IPS-NIHi7 (cell line): Measurements from ENCODE around the gene ZNF776.
"Not testable (repeated sequence)": the region's sequence is repeated elsewhere in the genome, so short reads cannot be mapped to it uniquely, and the experiment has no call there.

Source experiments
- DNase-seq: peaks from one replicate; pipeline ENCODE4 v3.0.0; 2012; ENCODE audit warnings: mixed read lengths; ENCODE audit errors: extremely low spot score

ZNF776 gene

GRCh38 chr19:57746580-57747471, at the start of gene ZNF776:
ZNF776 (plus strand) TSS chr19:57746815; CDS start chr19:57747059, 244 bp downstream.
- DNase-seq, result peak; percentile 94

- no peak for DNase-seq
These were observed 45.0 kb upstream of the ZNF776 start for GRCh38 chr19:57701625-57702024.

GRCh38 chr19:57706346-57706745, 40.3 kb upstream of the ZNF776 start:
- no peak for DNase-seq

GRCh38 chr19:57708641-57709361, 37.8 kb upstream of the ZNF776 start, which contains the start of gene ZNF154:
ZNF154 (minus strand) TSS chr19:57709204; CDS start chr19:57708971, 233 bp downstream.
- peak; percentile 95 for DNase-seq

GRCh38 chr19:57709616-57710015, 37.0 kb upstream of the ZNF776 start:
- DNase-seq, result no peak

- DNase-seq, result no peak
These were observed 34.4 kb upstream of the ZNF776 start for GRCh38 chr19:57712222-57712621.

GRCh38 chr19:57719424-57719823, 27.2 kb upstream of the ZNF776 start:
- DNase-seq, result no peak

- no peak for DNase-seq
These were observed 26.6 kb upstream of the ZNF776 start for GRCh38 chr19:57719901-57720519.

- no peak for DNase-seq
These were observed 25.7 kb upstream of the ZNF776 start for GRCh38 chr19:57720878-57721277.

- DNase-seq, result not testable (repeated sequence)
These were observed 8.3 kb upstream of the ZNF776 start for GRCh38 chr19:57738320-57738719.

GRCh38 chr19:57738770-57739169, 7.8 kb upstream of the ZNF776 start:
- not testable (repeated sequence) for DNase-seq

GRCh38 chr19:57747472-57747807, 825 bp downstream of the ZNF776 start:
- no peak for DNase-seq

GRCh38 chr19:57748029-57748428, 1.4 kb downstream of the ZNF776 start:
- DNase-seq, result no peak

- no peak for DNase-seq
These were observed 7.6 kb downstream of the ZNF776 start for GRCh38 chr19:57754091-57754673.

- DNase-seq, result no peak
These were observed 8.4 kb downstream of the ZNF776 start for GRCh38 chr19:57755031-57755430.

- no peak for DNase-seq
These were observed 11.3 kb downstream of the ZNF776 start for GRCh38 chr19:57757941-57758340.

- DNase-seq, result no peak
These were observed 12.5 kb downstream of the ZNF776 start for GRCh38 chr19:57759096-57759495.

GRCh38 chr19:57769345-57770131, 22.9 kb downstream of the ZNF776 start, which contains the start of gene ZNF586:
ZNF586 (plus strand) TSS chr19:57769676; CDS start chr19:57769843, 167 bp downstream.
- DNase-seq, result peak; percentile 98

- no peak for DNase-seq
These were observed 24.8 kb downstream of the ZNF776 start for GRCh38 chr19:57771417-57771816.

- DNase-seq, result no peak
These were observed 26.9 kb downstream of the ZNF776 start for GRCh38 chr19:57773488-57773887.

- no peak for DNase-seq
These were observed 30.2 kb downstream of the ZNF776 start for GRCh38 chr19:57776764-57777296.
